HepG2 (cell line): ENCODE results near the gene TLK2. TPM values are rescaled to one million over a fixed set of nuclear protein-coding genes. Genes with fewer than 3 reads are reported as not detected.

Experiments used
- ATAC-seq: fragments of 200-7000 bp; cut with Tn5 transposase; 3 replicates; pipeline ENCODE4 v1.9.1; 2020; ENCODE audit warnings: mild to moderate bottlenecking, moderate library complexity
- BruUV-seq: library from RNA; stranded (reverse); fragments of 400-500 nt; replicated peaks from 2 replicates; lab custom pipeline; 2021; lab: Mats Ljungman, UMichigan
- CTCF ChIA-PET: fragments of 300-600 bp; formaldehyde crosslinking; extraction: SDS; loops from one replicate; lab custom pipeline; 2021; ENCODE audit warnings: low total read pairs, inconsistent platforms, low intra/inter-chr PET ratio; lab: Yijun Ruan, JAX
- POLR2A ChIA-PET: fragments of 350-600 bp; sonication (Branson Sonifier 250); formaldehyde crosslinking; loops from one replicate; lab custom pipeline; 2020; ENCODE audit warnings: antibody characterized with exemption, inconsistent platforms; lab: Yijun Ruan, JAX
- DNase-seq: peaks from one replicate; pipeline ENCODE4 v3.0.0-alpha.2; 2015; ENCODE audit warnings: low spot score
- FAIRE-seq: peaks from 3 replicates; lab custom pipeline; 2011; peaks lifted over from hg19 to GRCh38; lab: Jason Lieb, UNC
- H2AFZ ChIP-seq: one replicate; pipeline ENCODE4 v1.6.1; 2011; ENCODE audit warnings: low read length, inconsistent platforms
- H3K27ac ChIP-seq: fragments of 300-600 bp; 3 replicates; pipeline ENCODE4 v1.8.0; 2011; ENCODE audit warnings: mixed run types, mild to moderate bottlenecking, mixed read lengths, low read length, inconsistent platforms; ENCODE audit not compliant: insufficient read depth; ENCODE audit errors: extremely low read length
- H3K27me3 ChIP-seq, 2 experiments: fragments of 200-600 bp in 1 of 2; 2 replicates in 1 of 2; 3 replicates in 1 of 2; pipeline versions ENCODE4 v1.6.0 to v1.8.0; 2011; ENCODE audit warnings: low read length in 2 of 2, mild to moderate bottlenecking in 2 of 2, moderate library complexity in 2 of 2, inconsistent platforms in 1 of 2; ENCODE audit not compliant: insufficient read depth in 2 of 2, control insufficient read depth in 1 of 2
- H3K36me3 ChIP-seq, 2 experiments: fragments of 200-600 bp in 1 of 2; replicated peaks in 1 of 2; 2 replicates in 1 of 2; 3 replicates in 1 of 2; pipeline versions ENCODE4 v1.5.1 to v1.8.0; 2011; ENCODE audit warnings: low read length in 2 of 2, inconsistent platforms in 1 of 2; ENCODE audit not compliant: insufficient read depth in 2 of 2, control insufficient read depth in 1 of 2
- H3K4me1 ChIP-seq: 2 replicates; pipeline ENCODE4 v1.5.1; 2012; ENCODE audit warnings: low read length, inconsistent platforms; ENCODE audit not compliant: insufficient read depth
- H3K4me2 ChIP-seq: 2 replicates; pipeline ENCODE4 v1.6.0; 2011; ENCODE audit warnings: low read depth, low read length, inconsistent platforms
- H3K4me3 ChIP-seq, 3 experiments: fragments of 200-600 bp in 1 of 3; sonication (generic), shearing (Covaris generic) in 1 of 3; replicated peaks in 1 of 3; 2 replicates each; pipeline ENCODE4 v1.5.1; 2011 to 2016; ENCODE audit warnings: low read length in 3 of 3, inconsistent platforms in 2 of 3, low read depth in 2 of 3, mild to moderate bottlenecking in 2 of 3, control low read depth in 1 of 3, mixed read lengths in 1 of 3; ENCODE audit not compliant: insufficient read depth in 1 of 3
- H3K79me2 ChIP-seq: one replicate; pipeline ENCODE4 v1.6.1; 2011; ENCODE audit warnings: low read length, inconsistent platforms; ENCODE audit not compliant: insufficient read depth
- H3K9ac ChIP-seq: 2 replicates; pipeline ENCODE4 v1.6.0; 2011; ENCODE audit warnings: mild to moderate bottlenecking, low read depth, low read length, inconsistent platforms; ENCODE audit not compliant: insufficient read depth
- H3K9me3 ChIP-seq: 2 replicates; pipeline ENCODE4 v1.5.1; 2012; ENCODE audit warnings: mild to moderate bottlenecking, low read length
- H4K20me1 ChIP-seq: 2 replicates; pipeline ENCODE4 v1.6.0; 2011; ENCODE audit warnings: inconsistent platforms, mild to moderate bottlenecking, low read length, moderate library complexity; ENCODE audit not compliant: insufficient read depth
- AGO2 ChIP-seq: fragments of 200-400 bp; formaldehyde crosslinking; optimal IDR thresholded peaks from 2 replicates; pipeline ENCODE3; 2017; ENCODE audit warnings: mild to moderate bottlenecking, low read depth, low read length, moderate library complexity
- MZF1 ChIP-seq: sonication (generic); formaldehyde crosslinking; IDR thresholded peaks from 2 replicates; pipeline ENCODE4 v1.8.1; 2023; ENCODE audit warnings: mild to moderate bottlenecking, missing genetic modification reagents, borderline replicate concordance
- RFXANK ChIP-seq: IDR thresholded peaks from 2 replicates; pipeline ENCODE4 v1.6.1; 2016
- TCF12 ChIP-seq, 2 experiments: fragments of 450-650 bp in 1 of 2; sonication (generic) in 1 of 2; formaldehyde crosslinking in 1 of 2; IDR thresholded peaks; 2 replicates each; pipeline versions ENCODE4 v1.6.1 to v1.8.0; 2017 to 2022; ENCODE audit warnings: antibody characterized with exemption in 1 of 2, mild to moderate bottlenecking in 1 of 2, missing genetic modification reagents in 1 of 2, moderate library complexity in 1 of 2
- WIZ ChIP-seq: sonication (generic); formaldehyde crosslinking; IDR thresholded peaks from 2 replicates; pipeline ENCODE4 v1.5.1; 2020; ENCODE audit warnings: mild to moderate bottlenecking, missing genetic modification reagents
- ZFP41 ChIP-seq: sonication (generic); formaldehyde crosslinking; IDR thresholded peaks from 2 replicates; pipeline ENCODE4 v1.4.0; 2020; ENCODE audit warnings: mild to moderate bottlenecking, missing genetic modification reagents, borderline replicate concordance
- ZIK1 ChIP-seq: sonication (generic); formaldehyde crosslinking; IDR thresholded peaks from 2 replicates; pipeline ENCODE4 v1.5.0; 2020; ENCODE audit warnings: mild to moderate bottlenecking, low read depth, missing genetic modification reagents, borderline replicate concordance
- ZNF17 ChIP-seq: sonication (generic); formaldehyde crosslinking; IDR thresholded peaks from 2 replicates; pipeline ENCODE4 v1.5.0; 2020; ENCODE audit warnings: mild to moderate bottlenecking, missing genetic modification reagents
- ZNF180 ChIP-seq: sonication (generic); formaldehyde crosslinking; IDR thresholded peaks from 2 replicates; pipeline ENCODE4 v1.4.0; 2020; ENCODE audit warnings: low read depth, missing genetic modification reagents, borderline replicate concordance
- ZNF253 ChIP-seq: sonication (generic); formaldehyde crosslinking; IDR thresholded peaks from 2 replicates; pipeline ENCODE4 v1.8.0; 2022; ENCODE audit warnings: mild to moderate bottlenecking, missing genetic modification reagents, borderline replicate concordance
- ZNF317 ChIP-seq: sonication (generic); formaldehyde crosslinking; IDR thresholded peaks from 2 replicates; pipeline ENCODE4 v1.5.0; 2020; ENCODE audit warnings: mild to moderate bottlenecking, missing genetic modification reagents
- ZSCAN12 ChIP-seq: sonication (generic); formaldehyde crosslinking; IDR thresholded peaks from 2 replicates; pipeline ENCODE4 v1.9.0; 2021; ENCODE audit warnings: mild to moderate bottlenecking, missing genetic modification reagents
- ZSCAN25 ChIP-seq: sonication (generic); formaldehyde crosslinking; IDR thresholded peaks from 2 replicates; pipeline ENCODE4 v1.8.0; 2022; ENCODE audit warnings: mild to moderate bottlenecking, missing genetic modification reagents
- WGBS: methylation state at CpG from one replicate; pipeline ENCODE4 v1.1.6; 2017; ENCODE audit warnings: low lambda C conversion rate; 5-methylcytosine and 5-hydroxymethylcytosine counted together
- in situ Hi-C: cut with HindIII; loops from 2 replicates; pipeline ENCODE4 v1.10.0; 2017; ENCODE audit warnings: low pct_unique_long_range_greater_than_20kb; ENCODE audit not compliant: extremely low pct_ligation_motif_present
- intact Hi-C: fragments of 100-400 bp; cut with micrococcal nuclease; formaldehyde crosslinking; loops from one replicate; pipeline ENCODE4 v1.10.0; 2022; ENCODE audit not compliant: unreplicated experiment
- polyA plus RNA-seq, 8 experiments: library from polyadenylated mRNA; depleted of rRNA in 3 of 8; stranded (reverse) in 7 of 8; unstranded in 1 of 8; fragments of >200 nt; fragmentation: Illumina TruSeq in 4 of 8; extraction: Trizol in 4 of 8; gene quantifications; 2 replicates each; pipeline versions ENCODE4 v1.2.1 to v1.2.3, GENCODE V29; 2011 to 2016; ENCODE audit warnings: low read depth in 4 of 8, missing spikeins in 1 of 8, mixed read lengths in 1 of 8; ENCODE audit not compliant: insufficient read depth in 1 of 8
- total RNA-seq, 5 experiments: library from RNA; depleted of rRNA; stranded (reverse); fragments of >200 nt; fragmentation: Illumina TruSeq; extraction: Trizol; gene quantifications; 2 replicates each; pipeline ENCODE4 v1.2.3, GENCODE V29; 2016; ENCODE audit warnings: low read depth in 1 of 5
- TF ChIP-seq, protein P1 (sequence below): sonication (generic); formaldehyde crosslinking; IDR thresholded peaks from 2 replicates; pipeline ENCODE4 v1.5.0; 2020; ENCODE audit warnings: mild to moderate bottlenecking, missing genetic modification reagents
- TF ChIP-seq, protein P2 (sequence below): sonication (generic); formaldehyde crosslinking; IDR thresholded peaks from 2 replicates; pipeline ENCODE4 v1.9.0; 2021; ENCODE audit warnings: missing genetic modification reagents, mild to moderate bottlenecking, borderline replicate concordance
- TF ChIP-seq, protein P3 (sequence below): sonication (generic); formaldehyde crosslinking; IDR thresholded peaks from 2 replicates; pipeline ENCODE4 v1.5.0; 2020; ENCODE audit warnings: missing genetic modification reagents
- TF ChIP-seq, protein P4 (sequence below): sonication (generic); formaldehyde crosslinking; IDR thresholded peaks from 2 replicates; pipeline ENCODE4 v1.5.0; 2020; ENCODE audit warnings: missing genetic modification reagents

The TLK2 gene
- total and polyA plus RNA-seq, 2 of the 13 experiments (the other 11 are each of a cell fraction or from before 2014, with no cell fraction given), result 58.7 to 60.8 TPM

DNA sequence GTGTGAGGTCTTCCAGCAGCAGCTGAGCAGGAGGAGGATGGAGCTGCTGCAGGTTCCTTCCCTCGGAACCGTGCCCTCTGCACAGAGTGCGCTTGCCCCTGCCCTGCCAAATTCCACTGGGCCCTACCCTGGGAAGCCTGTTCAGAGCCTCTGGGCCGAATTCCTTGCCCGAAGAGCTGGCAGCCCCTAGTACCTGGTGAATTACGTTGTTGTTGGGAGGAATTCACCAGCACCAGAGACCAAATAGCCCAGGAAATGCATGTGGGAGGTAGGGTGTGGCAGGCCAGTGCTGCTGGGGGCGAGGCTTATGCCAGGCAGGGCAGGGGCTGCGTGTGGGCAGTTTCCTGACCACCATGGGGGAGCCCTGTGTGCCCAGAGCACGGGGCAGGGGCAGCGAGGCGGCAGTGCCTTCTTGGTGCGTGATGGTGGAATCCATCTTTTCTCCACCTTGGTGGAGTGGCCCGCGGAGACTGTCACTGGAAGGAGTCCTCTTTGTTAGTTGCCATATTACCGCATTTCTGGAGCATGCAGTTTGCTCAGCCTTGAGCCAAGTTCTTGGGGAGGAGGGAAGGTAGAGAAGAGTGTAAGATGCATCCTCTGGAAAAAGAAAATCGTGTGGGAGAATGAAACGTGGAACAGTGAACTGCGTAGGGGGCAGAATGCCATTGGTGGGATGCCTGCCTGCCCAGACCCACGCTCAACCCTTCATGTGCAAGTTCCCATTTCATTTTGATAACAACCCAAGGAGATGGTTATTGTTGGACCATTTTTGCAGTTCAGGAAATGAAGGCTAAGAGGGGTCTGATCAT, 151.1 kb downstream of the TLK2 start:
- POLR2A ChIA-PET, result no interaction called here
- DNase-seq (no peak), FAIRE-seq (no peak)
- WGBS, result 26% methylated on average over 17 of the region's 19 CpGs
- in situ Hi-C loops, result no loop called here
- CTCF ChIA-PET, result no interaction called here
- TF ChIP-seq, protein P1, sequence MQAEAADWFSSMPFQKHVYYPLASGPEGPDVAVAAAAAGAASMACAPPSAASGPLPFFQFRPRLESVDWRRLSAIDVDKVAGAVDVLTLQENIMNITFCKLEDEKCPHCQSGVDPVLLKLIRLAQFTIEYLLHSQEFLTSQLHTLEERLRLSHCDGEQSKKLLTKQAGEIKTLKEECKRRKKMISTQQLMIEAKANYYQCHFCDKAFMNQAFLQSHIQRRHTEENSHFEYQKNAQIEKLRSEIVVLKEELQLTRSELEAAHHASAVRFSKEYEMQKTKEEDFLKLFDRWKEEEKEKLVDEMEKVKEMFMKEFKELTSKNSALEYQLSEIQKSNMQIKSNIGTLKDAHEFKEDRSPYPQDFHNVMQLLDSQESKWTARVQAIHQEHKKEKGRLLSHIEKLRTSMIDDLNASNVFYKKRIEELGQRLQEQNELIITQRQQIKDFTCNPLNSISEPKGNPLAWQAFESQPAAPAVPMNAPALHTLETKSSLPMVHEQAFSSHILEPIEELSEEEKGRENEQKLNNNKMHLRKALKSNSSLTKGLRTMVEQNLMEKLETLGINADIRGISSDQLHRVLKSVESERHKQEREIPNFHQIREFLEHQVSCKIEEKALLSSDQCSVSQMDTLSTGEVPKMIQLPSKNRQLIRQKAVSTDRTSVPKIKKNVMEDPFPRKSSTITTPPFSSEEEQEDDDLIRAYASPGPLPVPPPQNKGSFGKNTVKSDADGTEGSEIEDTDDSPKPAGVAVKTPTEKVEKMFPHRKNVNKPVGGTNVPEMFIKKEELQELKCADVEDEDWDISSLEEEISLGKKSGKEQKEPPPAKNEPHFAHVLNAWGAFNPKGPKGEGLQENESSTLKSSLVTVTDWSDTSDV (CRISPR knock-in tag), result no peak
- no peak for TF ChIP-seq MZF1 (CRISPR knock-in tag)
- no peak for TF ChIP-seq ZNF17
- TF ChIP-seq, protein P2, sequence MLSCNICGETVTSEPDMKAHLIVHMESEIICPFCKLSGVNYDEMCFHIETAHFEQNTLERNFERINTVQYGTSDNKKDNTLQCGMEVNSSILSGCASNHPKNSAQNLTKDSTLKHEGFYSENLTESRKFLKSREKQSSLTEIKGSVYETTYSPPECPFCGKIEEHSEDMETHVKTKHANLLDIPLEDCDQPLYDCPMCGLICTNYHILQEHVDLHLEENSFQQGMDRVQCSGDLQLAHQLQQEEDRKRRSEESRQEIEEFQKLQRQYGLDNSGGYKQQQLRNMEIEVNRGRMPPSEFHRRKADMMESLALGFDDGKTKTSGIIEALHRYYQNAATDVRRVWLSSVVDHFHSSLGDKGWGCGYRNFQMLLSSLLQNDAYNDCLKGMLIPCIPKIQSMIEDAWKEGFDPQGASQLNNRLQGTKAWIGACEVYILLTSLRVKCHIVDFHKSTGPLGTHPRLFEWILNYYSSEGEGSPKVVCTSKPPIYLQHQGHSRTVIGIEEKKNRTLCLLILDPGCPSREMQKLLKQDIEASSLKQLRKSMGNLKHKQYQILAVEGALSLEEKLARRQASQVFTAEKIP, result no peak
- no peak for TF ChIP-seq AGO2
- no peak for TF ChIP-seq ZSCAN25 (CRISPR knock-in tag)
- TF ChIP-seq, protein P3, sequence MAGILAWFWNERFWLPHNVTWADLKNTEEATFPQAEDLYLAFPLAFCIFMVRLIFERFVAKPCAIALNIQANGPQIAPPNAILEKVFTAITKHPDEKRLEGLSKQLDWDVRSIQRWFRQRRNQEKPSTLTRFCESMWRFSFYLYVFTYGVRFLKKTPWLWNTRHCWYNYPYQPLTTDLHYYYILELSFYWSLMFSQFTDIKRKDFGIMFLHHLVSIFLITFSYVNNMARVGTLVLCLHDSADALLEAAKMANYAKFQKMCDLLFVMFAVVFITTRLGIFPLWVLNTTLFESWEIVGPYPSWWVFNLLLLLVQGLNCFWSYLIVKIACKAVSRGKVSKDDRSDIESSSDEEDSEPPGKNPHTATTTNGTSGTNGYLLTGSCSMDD (CRISPR knock-in tag), result no peak
- no peak for TF ChIP-seq ZNF253 (CRISPR knock-in tag)
- TF ChIP-seq ZNF180 (CRISPR knock-in tag), result no peak
- TF ChIP-seq WIZ (CRISPR knock-in tag), result no peak
- TF ChIP-seq TCF12 (IDR thresholded peaks at IDR 0.05), result no peak
- no peak for TF ChIP-seq TCF12 (CRISPR knock-in tag; IDR thresholded peaks at IDR 0.05)
- no peak for TF ChIP-seq ZFP41 (CRISPR knock-in tag)
- TF ChIP-seq ZNF317, result no peak
- TF ChIP-seq, protein P4, sequence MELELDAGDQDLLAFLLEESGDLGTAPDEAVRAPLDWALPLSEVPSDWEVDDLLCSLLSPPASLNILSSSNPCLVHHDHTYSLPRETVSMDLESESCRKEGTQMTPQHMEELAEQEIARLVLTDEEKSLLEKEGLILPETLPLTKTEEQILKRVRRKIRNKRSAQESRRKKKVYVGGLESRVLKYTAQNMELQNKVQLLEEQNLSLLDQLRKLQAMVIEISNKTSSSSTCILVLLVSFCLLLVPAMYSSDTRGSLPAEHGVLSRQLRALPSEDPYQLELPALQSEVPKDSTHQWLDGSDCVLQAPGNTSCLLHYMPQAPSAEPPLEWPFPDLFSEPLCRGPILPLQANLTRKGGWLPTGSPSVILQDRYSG (CRISPR knock-in tag), result no peak
- no peak for TF ChIP-seq ZIK1 (CRISPR knock-in tag)
- no peak for TF ChIP-seq RFXANK
- TF ChIP-seq ZSCAN12 (CRISPR knock-in tag), result no peak
- TF ChIP-seq, all 625 proteins: peak for 0
- Histone ChIP-seq H3K9me3 (no peaks in the 10 kb centered on the region), H3K4me1 (peaks cover 25% of the 10 kb centered on the region), H3K36me3 (no peaks in the 10 kb centered on the region), H3K9ac (no peak overlapping the region), H2AFZ (no peak overlapping the region), H3K27ac (no peak overlapping the region), H3K4me2 (no peak overlapping the region), H3K4me3 (no peak overlapping the region), H4K20me1 (no peaks in the 10 kb centered on the region), H3K27me3 (peaks cover 21 to 65% of the 10 kb centered on the region in 2 experiments; a peak in 4 of 5 replicates), H3K79me2 (no peaks in the 10 kb centered on the region)
- BruUV-seq, result no TSS peak
- ATAC-seq, result no peak; the same call in 2 of the 3 replicates
- intact Hi-C loops, result no loop called here
